ENCODE results near the gene SNX19.

The SNX19 gene, protein sequence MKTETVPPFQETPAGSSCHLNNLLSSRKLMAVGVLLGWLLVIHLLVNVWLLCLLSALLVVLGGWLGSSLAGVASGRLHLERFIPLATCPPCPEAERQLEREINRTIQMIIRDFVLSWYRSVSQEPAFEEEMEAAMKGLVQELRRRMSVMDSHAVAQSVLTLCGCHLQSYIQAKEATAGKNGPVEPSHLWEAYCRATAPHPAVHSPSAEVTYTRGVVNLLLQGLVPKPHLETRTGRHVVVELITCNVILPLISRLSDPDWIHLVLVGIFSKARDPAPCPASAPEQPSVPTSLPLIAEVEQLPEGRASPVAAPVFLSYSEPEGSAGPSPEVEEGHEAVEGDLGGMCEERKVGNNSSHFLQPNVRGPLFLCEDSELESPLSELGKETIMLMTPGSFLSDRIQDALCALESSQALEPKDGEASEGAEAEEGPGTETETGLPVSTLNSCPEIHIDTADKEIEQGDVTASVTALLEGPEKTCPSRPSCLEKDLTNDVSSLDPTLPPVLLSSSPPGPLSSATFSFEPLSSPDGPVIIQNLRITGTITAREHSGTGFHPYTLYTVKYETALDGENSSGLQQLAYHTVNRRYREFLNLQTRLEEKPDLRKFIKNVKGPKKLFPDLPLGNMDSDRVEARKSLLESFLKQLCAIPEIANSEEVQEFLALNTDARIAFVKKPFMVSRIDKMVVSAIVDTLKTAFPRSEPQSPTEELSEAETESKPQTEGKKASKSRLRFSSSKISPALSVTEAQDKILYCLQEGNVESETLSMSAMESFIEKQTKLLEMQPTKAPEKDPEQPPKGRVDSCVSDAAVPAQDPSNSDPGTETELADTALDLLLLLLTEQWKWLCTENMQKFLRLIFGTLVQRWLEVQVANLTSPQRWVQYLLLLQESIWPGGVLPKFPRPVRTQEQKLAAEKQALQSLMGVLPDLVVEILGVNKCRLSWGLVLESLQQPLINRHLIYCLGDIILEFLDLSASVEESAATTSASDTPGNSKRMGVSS

DNA sequence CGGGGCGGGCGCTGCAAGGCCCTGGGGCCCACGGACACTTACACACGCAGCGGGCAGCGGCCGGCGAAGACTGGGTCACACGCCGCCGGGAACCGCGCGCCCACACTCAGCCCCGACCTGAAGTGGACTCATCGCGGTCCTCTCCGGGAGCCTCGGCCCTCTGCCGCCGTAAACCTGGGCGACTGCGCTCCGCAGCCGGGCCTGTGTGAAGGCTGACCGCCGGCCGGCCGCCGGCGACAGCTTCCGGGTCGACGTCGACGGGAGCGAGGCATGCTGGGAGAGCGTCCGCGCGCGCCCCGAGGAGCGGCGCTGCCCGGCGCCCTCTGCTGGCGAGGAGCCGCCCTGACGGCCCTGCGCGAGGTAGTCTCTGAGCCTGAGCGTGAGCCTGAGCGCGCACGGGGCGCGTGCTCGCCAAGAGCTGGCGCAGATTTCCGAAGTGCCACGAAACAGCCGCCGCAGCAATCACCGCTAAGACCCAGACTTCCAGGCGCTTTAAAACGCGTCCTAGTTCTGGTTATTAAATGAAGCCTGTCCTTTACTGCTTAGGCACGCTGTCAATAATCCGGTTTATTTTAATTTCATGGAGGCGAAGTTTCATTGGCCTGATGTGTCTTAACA, at the start of gene SNX19:
Gene SNX19 (minus strand): TSS at position 242 of the 618 bp plus-strand sequence. CDS start 540 bp downstream, outside the sequence.
- peak; percentile 98 for TF ChIP-seq CTCF (IDR thresholded peaks at IDR 0.05)

DNA sequence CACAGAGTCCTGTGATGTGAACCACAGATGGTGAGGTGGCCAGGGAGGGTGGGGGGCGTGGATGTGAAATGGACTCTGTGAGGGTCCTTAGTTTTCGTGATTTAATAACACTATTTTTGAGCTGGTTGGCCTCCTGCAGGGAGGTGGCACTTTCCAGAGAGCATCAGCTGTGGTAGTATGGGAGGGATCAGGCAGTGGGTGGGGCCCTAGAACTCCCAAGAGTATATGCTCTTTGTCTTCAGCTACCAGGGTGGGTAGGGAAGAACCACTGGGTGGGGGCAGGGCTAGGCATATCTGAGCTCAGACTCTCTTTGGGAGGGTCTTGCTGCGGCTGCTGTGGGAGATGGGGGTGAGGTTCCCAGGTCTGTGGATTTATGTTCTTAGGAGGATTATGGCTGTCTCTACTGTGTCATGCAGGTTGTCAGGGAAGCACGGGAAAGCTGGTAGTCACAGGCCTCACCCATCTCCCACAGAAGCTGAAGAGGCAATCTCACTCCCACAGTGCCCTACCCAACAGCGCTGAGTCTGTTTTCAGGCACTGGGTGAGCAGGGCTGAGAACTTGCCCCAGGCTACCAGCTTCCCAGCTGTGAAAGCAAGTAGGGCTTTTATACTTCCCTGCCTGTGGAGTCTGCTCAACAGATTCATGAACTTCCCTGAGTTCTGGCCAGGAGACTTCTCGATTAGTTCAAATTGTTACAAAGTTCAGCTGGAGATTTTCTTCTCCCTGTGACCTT, 47.9 kb upstream of the SNX19 start:
- no peak for TF ChIP-seq CTCF (IDR thresholded peaks at IDR 0.05)

- TF ChIP-seq CTCF (IDR thresholded peaks at IDR 0.05): no peak
These were observed 31.6 kb upstream of the SNX19 start for GRCh38 chr11:130947889-130948288.

DNA sequence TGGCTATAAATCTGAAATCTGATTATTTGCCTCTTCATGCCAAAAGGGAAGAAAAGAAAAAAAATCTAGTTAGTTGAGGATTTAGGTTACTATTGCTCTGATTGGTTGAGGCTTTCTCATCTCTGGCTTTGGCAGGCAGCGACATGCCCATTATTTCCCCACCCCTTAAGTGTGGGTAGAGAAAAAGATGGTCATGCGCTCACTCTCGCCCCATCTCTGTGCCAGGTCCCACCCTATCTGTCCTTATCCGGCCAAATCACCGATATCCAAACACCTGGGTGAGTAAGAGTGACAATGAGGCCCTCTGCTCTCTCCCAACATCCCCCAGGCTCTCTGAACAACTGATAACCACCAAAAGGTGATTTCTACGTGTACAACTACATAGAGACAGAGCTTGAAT, 31.2 kb upstream of the SNX19 start:
- TF ChIP-seq CTCF (IDR thresholded peaks at IDR 0.05): no peak

DNA sequence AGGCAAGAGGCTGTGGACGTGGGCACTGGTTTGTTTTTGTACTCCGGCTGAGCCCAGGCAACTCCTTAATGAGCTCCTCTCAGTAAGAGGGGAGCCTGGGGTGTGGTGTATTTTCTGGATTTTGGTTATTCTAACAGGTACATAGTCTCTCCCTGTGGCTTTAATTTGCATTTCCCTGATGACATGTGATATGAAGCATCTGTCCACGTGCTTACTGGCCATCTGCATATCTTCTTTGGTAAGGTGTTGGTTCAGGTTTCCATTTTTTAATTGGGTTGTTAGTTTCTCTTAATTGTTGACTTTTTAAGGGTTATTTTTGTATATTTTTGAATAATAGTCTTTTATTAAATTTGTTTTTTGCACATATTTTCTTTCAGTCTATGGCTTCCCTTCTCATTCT, 30.8 kb upstream of the SNX19 start:
- TF ChIP-seq CTCF (IDR thresholded peaks at IDR 0.05): no peak

- no peak for TF ChIP-seq CTCF (IDR thresholded peaks at IDR 0.05)
These were observed 29.6 kb upstream of the SNX19 start for GRCh38 chr11:130945896-130946295.

DNA sequence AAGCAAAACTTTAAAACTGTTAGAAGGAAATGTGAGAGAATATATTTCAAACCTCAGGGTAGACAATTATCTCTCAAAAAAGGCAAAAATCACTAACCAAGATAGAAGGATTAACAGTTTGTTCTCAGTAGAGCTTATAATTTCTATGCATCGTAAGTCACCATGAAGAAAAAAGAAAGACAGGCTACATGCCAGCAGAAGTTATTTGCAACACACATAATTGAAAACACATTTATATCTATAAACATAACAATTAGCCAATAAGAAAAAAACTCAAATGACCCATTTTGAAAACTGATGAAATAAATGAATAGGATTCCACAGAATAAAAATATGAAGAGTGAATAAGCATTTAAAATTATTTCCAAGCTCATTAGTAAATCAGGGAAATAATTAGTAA, 24.4 kb upstream of the SNX19 start:
- no peak for TF ChIP-seq CTCF (IDR thresholded peaks at IDR 0.05)
